GM12874 (cell line): Measurements from ENCODE around the gene COL5A2.

Experiments used
- TF ChIP-seq, protein P1 (sequence below): IDR thresholded peaks from 2 replicates; pipeline ENCODE4 v1.5.1; 2011; ENCODE audit warnings: low read depth, mild to moderate bottlenecking, control low read depth, low read length, moderate library complexity; ENCODE audit not compliant: insufficient read depth

COL5A2 gene

DNA sequence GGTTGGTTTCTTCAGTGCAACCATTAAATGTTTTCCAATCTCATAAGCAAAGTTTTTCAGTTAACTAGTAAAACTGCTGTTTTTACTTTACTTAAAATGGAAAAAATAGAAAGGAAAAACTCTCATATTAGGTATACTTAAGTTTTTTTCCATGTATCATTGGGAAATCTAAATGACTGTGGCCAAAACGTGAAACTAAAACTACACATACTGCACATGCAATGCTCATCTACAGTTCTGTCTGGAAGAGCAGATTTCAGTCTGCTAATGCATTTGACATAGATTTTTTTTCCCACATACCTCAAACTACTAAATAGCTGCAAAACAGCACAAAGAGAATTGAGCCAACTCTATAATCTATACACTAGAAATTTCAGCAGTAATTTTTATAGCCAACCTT is 62.6 kb downstream of the COL5A2 start:
- TF ChIP-seq, protein P1, sequence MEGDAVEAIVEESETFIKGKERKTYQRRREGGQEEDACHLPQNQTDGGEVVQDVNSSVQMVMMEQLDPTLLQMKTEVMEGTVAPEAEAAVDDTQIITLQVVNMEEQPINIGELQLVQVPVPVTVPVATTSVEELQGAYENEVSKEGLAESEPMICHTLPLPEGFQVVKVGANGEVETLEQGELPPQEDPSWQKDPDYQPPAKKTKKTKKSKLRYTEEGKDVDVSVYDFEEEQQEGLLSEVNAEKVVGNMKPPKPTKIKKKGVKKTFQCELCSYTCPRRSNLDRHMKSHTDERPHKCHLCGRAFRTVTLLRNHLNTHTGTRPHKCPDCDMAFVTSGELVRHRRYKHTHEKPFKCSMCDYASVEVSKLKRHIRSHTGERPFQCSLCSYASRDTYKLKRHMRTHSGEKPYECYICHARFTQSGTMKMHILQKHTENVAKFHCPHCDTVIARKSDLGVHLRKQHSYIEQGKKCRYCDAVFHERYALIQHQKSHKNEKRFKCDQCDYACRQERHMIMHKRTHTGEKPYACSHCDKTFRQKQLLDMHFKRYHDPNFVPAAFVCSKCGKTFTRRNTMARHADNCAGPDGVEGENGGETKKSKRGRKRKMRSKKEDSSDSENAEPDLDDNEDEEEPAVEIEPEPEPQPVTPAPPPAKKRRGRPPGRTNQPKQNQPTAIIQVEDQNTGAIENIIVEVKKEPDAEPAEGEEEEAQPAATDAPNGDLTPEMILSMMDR = no peak

- TF ChIP-seq, protein P1 = no peak
Observed at GRCh38 chr2:189116087-189116486, 63.5 kb downstream of the COL5A2 start.

GRCh38 chr2:189115126-189115525 is 64.4 kb downstream of the COL5A2 start:
- TF ChIP-seq, protein P1 = no peak

DNA sequence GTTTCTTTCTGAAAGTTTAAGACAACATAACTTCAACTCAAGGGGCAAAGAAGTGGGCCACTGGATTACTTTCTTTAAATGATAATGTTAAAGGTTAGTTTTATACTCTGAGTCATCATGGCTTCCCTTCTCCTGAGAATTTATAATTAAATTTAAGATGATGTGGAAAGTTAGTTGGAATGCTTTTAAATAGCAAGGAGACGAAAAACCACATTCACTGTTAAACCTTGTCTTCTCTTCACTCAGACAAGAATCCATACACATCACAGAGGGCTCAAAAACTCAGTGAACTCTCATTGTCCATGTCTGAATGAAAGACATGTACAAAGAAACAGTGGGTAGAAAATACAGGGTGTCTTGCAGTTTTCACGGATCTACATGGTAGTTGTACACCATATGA is 65.6 kb downstream of the COL5A2 start:
- TF ChIP-seq, protein P1 = no peak

DNA sequence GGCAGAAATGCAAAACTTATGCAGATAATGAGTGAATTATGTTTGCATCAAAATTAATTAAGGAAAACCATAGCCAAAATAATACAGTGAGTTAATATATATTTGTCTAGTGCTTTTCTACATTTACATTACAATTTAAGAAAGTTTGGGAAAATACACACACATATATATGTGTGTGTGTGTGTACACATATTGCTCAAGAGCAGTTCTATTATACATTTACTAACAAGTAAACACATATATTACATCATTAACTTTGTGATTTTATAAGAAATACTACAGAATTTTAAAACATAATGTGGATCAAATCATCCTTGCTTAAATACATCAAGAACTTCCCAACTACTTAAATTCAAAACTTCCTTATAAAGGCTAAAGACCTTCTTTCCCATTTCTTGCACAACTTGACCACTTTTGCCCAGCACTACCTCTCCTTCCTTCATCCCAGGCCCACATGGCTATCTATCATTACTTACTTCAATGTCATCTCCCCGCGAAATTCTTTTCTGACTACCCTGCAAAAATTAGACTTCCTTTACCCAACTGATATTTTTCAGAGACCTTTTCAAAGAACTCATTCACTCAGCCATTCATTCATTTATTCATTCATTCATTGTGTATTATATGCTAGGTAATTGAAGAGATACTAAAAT is 68.4 kb downstream of the COL5A2 start:
- TF ChIP-seq, protein P1 = no peak

DNA sequence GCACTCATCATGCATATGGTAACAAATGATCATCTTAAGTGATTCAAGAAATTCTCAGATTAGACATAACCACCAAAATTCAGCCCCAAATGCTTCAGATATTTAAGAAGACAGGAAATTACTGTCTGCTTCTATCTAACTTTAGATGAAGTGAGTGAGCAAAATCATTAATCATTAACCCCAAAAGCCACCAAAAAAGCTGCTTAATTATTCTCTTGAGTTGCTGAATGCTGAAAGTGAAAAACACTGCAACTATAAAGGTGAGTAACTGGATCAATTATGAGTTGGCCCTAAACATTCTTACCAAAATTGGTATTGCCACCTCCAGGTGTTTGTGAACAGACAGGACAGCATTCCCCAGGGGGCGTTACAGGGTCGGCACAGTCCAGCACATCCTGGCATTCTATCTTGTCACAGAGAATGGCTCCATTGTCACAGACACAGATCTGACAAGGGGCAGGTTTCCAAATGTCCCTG is 69.6 kb downstream of the COL5A2 start:
- TF ChIP-seq, protein P1 = no peak

GRCh38 chr2:189104934-189105333 is 74.6 kb downstream of the COL5A2 start:
- TF ChIP-seq, protein P1 = no peak
